Left kidney (tissue), 2 donors: ENCODE measurements around the gene RGS12. TPM values are rescaled to one million over a fixed set of nuclear protein-coding genes. Genes with fewer than 3 reads are reported as not detected.

ENCODE experiments used
- DNase-seq: peaks from one replicate; pipeline ENCODE4 v3.0.0-alpha.2; 2013
- polyA plus RNA-seq: library from polyadenylated mRNA; unstranded; fragments of 120-200 nt; gene quantifications from one replicate; pipeline ENCODE4 v1.2.1, GENCODE V29; 2013; ENCODE audit not compliant: insufficient read length

The RGS12 gene
- polyA plus RNA-seq, 1 donor, result 53.4 TPM

DNA sequence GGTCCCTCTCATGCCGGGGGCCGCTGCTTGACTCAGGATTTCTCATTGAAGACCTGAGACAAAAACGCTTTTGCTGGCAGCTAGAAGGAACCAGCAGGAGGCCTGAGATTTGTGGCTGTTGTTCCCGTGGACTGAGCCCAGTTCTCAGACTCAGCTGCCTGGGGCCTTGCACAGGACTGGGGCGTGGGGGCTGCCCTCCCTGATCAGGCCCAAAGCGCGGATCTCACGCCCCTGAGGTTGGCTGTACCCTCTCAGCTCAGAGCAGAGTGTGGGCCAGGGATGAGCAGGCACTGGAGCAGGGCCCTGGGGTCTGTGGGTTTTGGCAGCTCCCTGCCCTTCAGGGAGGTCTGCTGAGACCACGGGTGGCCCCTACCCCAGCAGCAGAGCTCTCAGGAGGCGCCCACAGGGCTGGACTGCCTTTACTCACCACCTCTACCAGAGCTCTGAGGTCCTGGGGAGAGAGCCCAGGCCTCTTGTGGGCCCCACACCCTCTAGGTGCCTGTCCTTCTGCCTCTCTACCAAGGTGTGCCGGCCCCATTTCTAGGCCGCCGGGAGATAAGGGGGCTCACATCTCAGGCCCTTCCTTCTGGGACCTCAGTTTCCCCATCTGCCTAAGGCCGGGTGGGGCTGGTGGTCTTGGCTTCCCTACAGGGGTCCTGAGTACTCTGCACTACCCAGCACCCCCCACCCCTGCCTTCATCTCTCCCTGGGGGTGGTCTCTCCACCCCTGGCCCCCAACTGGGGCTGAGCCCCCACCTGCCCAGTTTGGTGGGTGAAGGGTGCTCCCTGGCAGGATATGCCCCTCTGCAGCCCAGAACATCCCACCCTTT, 38.3 kb upstream of the RGS12 start:
- DNase-seq, result no peak

- no peak for DNase-seq
Measured at GRCh38 chr4:3255611-3256186, 37.1 kb upstream of the RGS12 start.

DNA sequence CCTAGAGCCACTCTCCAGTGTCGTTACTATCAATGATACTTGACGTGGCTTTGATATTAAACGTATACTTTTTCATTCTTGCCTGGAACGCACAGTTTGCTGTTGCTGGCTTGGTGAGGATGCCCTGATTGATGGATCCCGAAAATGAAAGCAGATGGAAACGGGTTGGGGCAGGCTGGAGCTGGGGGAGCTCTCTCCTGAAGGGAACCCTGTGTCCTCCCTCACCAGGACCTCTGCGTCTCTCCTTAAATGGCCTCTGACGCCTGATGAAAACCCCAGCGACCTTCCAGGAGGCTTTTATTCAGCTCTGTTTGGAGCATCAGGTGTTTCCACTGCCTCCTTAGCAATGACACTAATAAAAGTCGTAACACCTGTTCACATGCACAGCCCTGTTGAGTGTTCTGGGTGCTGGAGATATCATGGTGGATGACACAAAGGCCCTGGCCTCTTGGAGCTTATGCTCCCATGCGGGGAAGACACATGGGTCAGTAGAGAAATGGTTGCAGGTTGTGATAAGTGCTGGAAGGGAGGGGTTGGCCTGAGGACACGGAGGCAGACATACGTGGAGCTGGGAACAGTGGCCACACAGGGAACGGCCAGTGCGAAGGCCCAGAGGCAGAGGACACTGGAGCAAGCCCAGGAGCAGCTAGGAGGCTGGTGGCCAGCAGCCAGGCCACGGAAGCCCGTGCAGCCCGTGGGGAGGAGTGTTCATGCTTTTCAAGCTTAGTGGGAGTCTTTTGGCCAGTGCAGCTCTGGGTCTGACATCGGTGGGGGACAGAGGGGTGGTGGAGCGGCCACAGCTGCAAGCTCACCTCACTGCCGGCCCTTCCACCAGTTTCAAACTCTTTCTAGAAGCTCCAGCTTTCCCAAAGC, 36.4 kb upstream of the RGS12 start:
- DNase-seq, result no peak

DNA sequence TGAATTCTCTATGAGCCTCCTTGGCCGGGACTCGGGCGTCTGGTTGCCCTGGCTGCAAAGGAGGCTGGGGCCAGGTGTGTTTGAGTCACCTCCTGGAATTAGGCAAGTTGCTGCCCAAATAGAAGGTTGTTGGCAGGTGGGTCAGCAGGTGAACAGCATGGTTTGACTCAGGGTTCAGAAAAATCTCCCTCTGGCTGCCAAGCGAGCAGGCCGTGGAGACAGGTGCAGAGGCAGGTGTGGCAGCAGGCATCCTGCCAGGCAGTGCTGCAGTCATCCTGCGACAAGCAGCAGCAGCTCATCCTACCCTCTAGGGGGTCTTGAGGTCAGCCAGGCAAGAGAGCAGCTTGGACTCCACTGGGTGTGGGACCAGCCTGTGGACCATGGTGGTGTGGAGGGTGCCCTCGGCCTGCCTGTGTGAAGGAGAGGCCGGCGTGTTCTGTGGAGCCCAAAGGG, 35.7 kb upstream of the RGS12 start:
- no peak for DNase-seq

GRCh38 chr4:3257556-3258482, 35.0 kb upstream of the RGS12 start:
- DNase-seq, result no peak

GRCh38 chr4:3261411-3262207, 31.2 kb upstream of the RGS12 start:
- no peak for DNase-seq

- DNase-seq, result no peak
Measured at GRCh38 chr4:3262208-3263052, 30.4 kb upstream of the RGS12 start.

DNA sequence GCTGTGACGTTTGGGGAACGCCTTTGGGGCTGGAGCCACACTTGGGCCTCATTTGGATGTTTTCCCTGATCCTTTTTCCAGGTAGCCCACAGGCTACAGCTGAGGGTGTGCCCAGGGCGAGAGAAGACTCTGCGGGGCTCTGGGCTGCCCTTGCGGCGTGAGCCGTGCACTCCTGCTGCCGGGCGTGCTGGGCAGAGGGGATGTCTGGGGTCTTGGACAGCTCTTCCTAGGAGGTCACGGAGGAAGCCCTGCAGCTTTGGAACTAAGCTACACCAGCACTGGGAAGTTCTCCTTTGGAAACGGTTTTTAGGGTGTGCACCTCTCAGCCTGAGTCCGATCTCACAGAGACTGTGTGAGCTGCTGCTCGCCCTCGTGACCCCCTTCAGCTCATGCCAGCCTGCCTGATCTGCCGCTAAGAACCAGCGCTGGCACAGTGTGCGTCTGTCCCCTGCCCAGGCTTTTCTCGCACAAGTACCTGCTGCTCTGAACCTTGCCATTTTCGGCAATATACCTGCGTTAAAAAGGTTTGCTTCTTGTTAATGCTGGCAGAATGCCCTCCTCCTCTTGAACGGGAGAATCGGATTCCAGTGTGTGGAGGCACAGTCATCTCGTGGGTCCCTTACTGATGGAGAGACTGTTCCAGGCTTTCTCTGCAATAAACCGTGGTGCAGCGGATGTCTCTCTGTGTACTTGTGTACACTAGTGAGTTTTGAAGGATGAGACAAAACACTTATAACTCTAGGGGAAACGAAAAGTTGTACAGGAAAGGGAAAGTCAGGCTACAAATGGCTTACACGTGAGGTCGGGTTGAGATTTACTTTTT, 29.6 kb upstream of the RGS12 start:
- DNase-seq, result no peak

DNA sequence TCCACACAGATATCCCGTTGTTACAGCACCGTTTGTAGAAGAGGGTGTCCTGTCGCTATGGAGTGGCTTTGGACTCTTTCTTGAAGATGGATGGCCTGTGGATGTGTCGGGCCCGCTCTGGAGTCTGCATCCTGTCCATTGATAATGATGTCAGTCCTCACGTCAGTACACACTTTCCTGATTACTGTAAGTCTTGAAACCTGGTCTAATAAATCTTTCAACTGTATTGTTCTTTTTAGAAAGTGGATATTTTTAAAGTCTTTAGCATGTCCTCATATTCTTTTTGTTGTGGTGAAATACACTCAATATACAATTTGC, 29.0 kb upstream of the RGS12 start:
- no peak for DNase-seq

DNA sequence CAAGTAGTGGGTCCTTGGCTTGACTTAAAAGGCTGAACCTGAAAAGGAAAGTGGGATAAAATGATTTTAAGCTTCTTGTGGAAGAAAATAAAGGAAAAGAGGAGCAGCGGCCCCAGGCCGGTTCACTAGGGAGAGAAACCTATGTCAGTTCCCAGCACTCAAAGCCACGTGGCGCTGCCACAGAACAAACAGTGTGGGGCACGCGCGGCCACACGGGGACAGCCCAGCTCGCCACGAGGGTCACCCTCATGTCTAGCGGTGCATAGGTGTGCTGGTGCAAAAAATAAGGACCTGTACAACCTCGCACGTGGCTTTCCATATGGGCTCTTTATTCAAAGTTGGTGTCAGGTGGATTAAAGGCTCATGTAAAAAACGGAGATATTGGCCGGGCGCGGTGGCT, 26.7 kb upstream of the RGS12 start:
- DNase-seq, result no peak

GRCh38 chr4:3267576-3268394, 25.0 kb upstream of the RGS12 start:
- DNase-seq, result no peak

- DNase-seq, result no peak
Measured at GRCh38 chr4:3268395-3269104, 24.3 kb upstream of the RGS12 start.

GRCh38 chr4:3269105-3269927, 23.5 kb upstream of the RGS12 start:
- DNase-seq, result no peak

DNA sequence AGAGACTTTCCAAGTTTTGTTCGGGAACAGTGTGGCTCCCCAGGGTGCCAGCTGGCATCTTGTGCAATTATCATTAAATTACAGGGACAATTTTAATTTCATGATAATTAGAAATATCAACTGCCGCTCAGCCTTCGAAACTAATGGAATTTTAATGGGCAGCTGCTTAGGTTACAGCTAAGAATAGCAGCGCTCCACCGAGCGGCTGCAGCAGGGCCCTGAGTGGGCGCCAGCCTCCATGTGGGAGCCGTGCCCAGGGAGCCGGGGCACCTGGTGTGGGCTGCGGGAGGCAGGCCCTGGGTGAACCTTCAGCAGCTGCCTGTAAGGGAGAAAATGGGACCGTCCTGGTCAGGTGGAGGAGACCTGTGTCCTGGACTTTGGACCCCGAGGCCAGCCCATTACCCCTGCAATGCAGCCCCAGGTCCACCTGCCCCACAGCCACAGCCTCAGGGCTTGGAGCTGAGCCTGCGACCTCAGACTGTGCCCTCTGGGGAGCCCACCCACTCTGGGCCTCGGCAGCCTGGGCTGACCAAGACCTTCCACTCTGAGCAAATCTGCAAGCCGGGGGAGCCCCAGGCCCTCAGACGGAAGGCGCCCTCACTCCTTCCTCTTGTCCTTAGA, 22.7 kb upstream of the RGS12 start:
- no peak for DNase-seq

- no peak for DNase-seq
Measured at GRCh38 chr4:3271131-3271530, 21.7 kb upstream of the RGS12 start.

- no peak for DNase-seq
Measured at GRCh38 chr4:3276986-3277385, 15.8 kb upstream of the RGS12 start.
